ENCODE data around the gene GAD1. TPM values are rescaled to one million over a fixed set of nuclear protein-coding genes. Genes with fewer than 3 reads are reported as not detected.
A peak's percentile ranks its signal among the peaks of the same experiment; 100 is the strongest.

Gene GAD1
- total RNA-seq, 5 donors from 2014 or later (not counting 1 experiment from before 2014, with no cell fraction given), result 0.09 TPM; not detected in 4

GRCh38 chr2:170806548-170806947 lies 10.1 kb upstream of the GAD1 start:
- no peaks in the 10 kb centered on the region for H3K9me3 Mint-ChIP-seq
- Histone ChIP-seq H3K9me3 (no peaks in the 10 kb centered on the region), H3K4me3 (ENCODE audit: control insufficient read depth in 1 of 2, extremely low read depth in 1 of 2, low read length in 1 of 2) (no peak overlapping the region), H3K4me1 (ENCODE audit: control insufficient read depth in 1 of 2, extremely low read depth in 1 of 2, insufficient read depth in 2 of 2, low read length in 2 of 2) (no peaks in the 10 kb centered on the region), H3K27ac (ENCODE audit: low read length) (no peak overlapping the region), H3K36me3 (ENCODE audit: control insufficient read depth in 2 of 2, extremely low read depth in 1 of 2, insufficient read depth in 1 of 2, low read length in 1 of 2) (no peaks in the 10 kb centered on the region), H3K27me3 (replicated peaks in 1 of 2; ENCODE audit: control insufficient read depth in 2 of 2, extremely low read depth in 1 of 2, insufficient read depth in 2 of 2, low read length in 1 of 2) (peaks cover 0 to 1% of the 10 kb centered on the region in 2 experiments)
- H3K27me3 Mint-ChIP-seq, result peaks cover 15 to 16% of the 10 kb centered on the region in 2 donors
- no peak overlapping the region for H3K4me3 Mint-ChIP-seq
- ChIA-PET POLR2A (interaction anchor here in 1 of 2 donors (0.5 kb wide), 1 partner anchor 25 kb away, joined by 5 read pairs; no protein-coding TSS in a partner anchor), CTCF (interaction anchor here in 1 of 2 donors (0.6 kb wide), 1 partner anchor 10 kb away, joined by 3 read pairs; the partner anchor contains the start of gene GAD1)
- WGBS (ENCODE audit: insufficient coverage), result no CpG with 5 or more reads among the region's 2 CpGs
- no peaks in the 10 kb centered on the region for H3K36me3 Mint-ChIP-seq
- ATAC-seq (replicated peaks in 1 of 4) (no peak), DNase-seq (no peak)
- no peaks in the 10 kb centered on the region for H3K4me1 Mint-ChIP-seq
- no peak overlapping the region for H3K27ac Mint-ChIP-seq

- POLR2A ChIA-PET, result no interaction called here
- peaks cover 8 to 56% of the 10 kb centered on the region in 2 experiments for H3K27me3 ChIP-seq (replicated peaks in 1 of 2; ENCODE audit: control insufficient read depth in 2 of 2, extremely low read depth in 1 of 2, insufficient read depth in 2 of 2, low read length in 1 of 2)
- peak in 2 of 35 experiments; percentile 27 to 73 for DNase-seq
- no peaks in the 10 kb centered on the region for H3K9me3 ChIP-seq
- Mint-ChIP-seq H3K4me3 (no peak overlapping the region), H3K27ac (no peak overlapping the region), H3K9me3 (no peaks in the 10 kb centered on the region), H3K27me3 (peaks cover 52 to 70% of the 10 kb centered on the region in 2 donors), H3K36me3 (no peaks in the 10 kb centered on the region), H3K4me1 (peaks cover 38 to 43% (median 40%) of the 10 kb centered on the region in 3 donors)
- ATAC-seq (replicated peaks in 1 of 4), result no peak
- WGBS (ENCODE audit: insufficient coverage), result under 1% methylated on average over 10 of the region's 14 CpGs
- no peak overlapping the region for H3K27ac ChIP-seq (ENCODE audit: low read length)
- H3K4me3 ChIP-seq (ENCODE audit: control insufficient read depth in 1 of 2, extremely low read depth in 1 of 2, low read length in 1 of 2), result peak overlapping the region in 1 of 2 donors; percentile 17
- H3K36me3 ChIP-seq (ENCODE audit: control insufficient read depth in 2 of 2, extremely low read depth in 1 of 2, insufficient read depth in 1 of 2, low read length in 1 of 2), result no peaks in the 10 kb centered on the region
- H3K4me1 ChIP-seq (ENCODE audit: control insufficient read depth in 1 of 2, extremely low read depth in 1 of 2, insufficient read depth in 2 of 2, low read length in 2 of 2), result peaks cover 9 to 43% of the 10 kb centered on the region in 2 experiments
- CTCF ChIA-PET, result interaction anchor here (0.6 to 3.3 kb wide), 17 partner anchors 22 to 487 kb away, joined by 3 to 13 read pairs (median 4); no protein-coding TSS in a partner anchor
These were observed 3.7 kb upstream of the GAD1 start for GRCh38 chr2:170812710-170813600.

GRCh38 chr2:170813611-170814532 lies 2.8 kb upstream of the GAD1 start:
- Mint-ChIP-seq H3K9me3 (no peaks in the 10 kb centered on the region), H3K4me3 (peak overlapping the region in 1 of 3 donors; percentile 87), H3K36me3 (no peaks in the 10 kb centered on the region), H3K4me1 (peaks cover 46 to 51% (median 49%) of the 10 kb centered on the region in 3 donors), H3K27me3 (peaks cover 57 to 79% of the 10 kb centered on the region in 2 donors), H3K27ac (peak overlapping the region in 1 of 2 donors; percentile 3)
- H3K27ac ChIP-seq (ENCODE audit: low read length), result no peak overlapping the region
- CTCF ChIA-PET, result interaction anchor here (0.9 to 3.3 kb wide), 10 partner anchors 327 to 488 kb away, joined by 3 to 13 read pairs (median 6); no protein-coding TSS in a partner anchor
- no peak for ATAC-seq (replicated peaks in 1 of 4)
- WGBS (ENCODE audit: insufficient coverage), result 8% methylated on average over 12 of the region's 41 CpGs
- H3K4me1 ChIP-seq (ENCODE audit: control insufficient read depth in 1 of 2, extremely low read depth in 1 of 2, insufficient read depth in 2 of 2, low read length in 2 of 2), result peaks cover 9 to 52% of the 10 kb centered on the region in 2 experiments
- H3K9me3 ChIP-seq, result no peaks in the 10 kb centered on the region
- peaks cover 8 to 65% of the 10 kb centered on the region in 2 experiments for H3K27me3 ChIP-seq (replicated peaks in 1 of 2; ENCODE audit: control insufficient read depth in 2 of 2, extremely low read depth in 1 of 2, insufficient read depth in 2 of 2, low read length in 1 of 2)
- H3K4me3 ChIP-seq (ENCODE audit: control insufficient read depth in 1 of 2, extremely low read depth in 1 of 2, low read length in 1 of 2), result peak overlapping the region in 1 of 2 donors; percentile 17
- no peaks in the 10 kb centered on the region for H3K36me3 ChIP-seq (ENCODE audit: control insufficient read depth in 2 of 2, extremely low read depth in 1 of 2, insufficient read depth in 1 of 2, low read length in 1 of 2)
- POLR2A ChIA-PET, result interaction anchor here in 1 of 2 donors (0.6 kb wide), 1 partner anchor 443 kb away, joined by 4 read pairs; no protein-coding TSS in a partner anchor
- peak in 5 of 35 experiments; percentile 14 to 54 (median 26) for DNase-seq

- ATAC-seq (replicated peaks in 1 of 4), result no peak
- peaks cover 9 to 57% of the 10 kb centered on the region in 2 experiments for H3K4me1 ChIP-seq (ENCODE audit: control insufficient read depth in 1 of 2, extremely low read depth in 1 of 2, insufficient read depth in 2 of 2, low read length in 2 of 2)
These were observed 2.0 kb upstream of the GAD1 start for GRCh38 chr2:170814533-170815230.

GRCh38 chr2:170815311-170815710 lies 1.4 kb upstream of the GAD1 start:
- H3K27me3 Mint-ChIP-seq, result peaks cover 57 to 81% of the 10 kb centered on the region in 2 donors
- 10% methylated on average over 10 of the region's 19 CpGs for WGBS (ENCODE audit: insufficient coverage)
- POLR2A ChIA-PET, result no interaction called here
- H3K4me3 ChIP-seq (ENCODE audit: control insufficient read depth in 1 of 2, extremely low read depth in 1 of 2, low read length in 1 of 2), result peak overlapping the region; percentile 35 to 84
- peaks cover 54 to 64% (median 56%) of the 10 kb centered on the region in 3 donors for H3K4me1 Mint-ChIP-seq
- H3K36me3 ChIP-seq (ENCODE audit: control insufficient read depth in 2 of 2, extremely low read depth in 1 of 2, insufficient read depth in 1 of 2, low read length in 1 of 2), result no peaks in the 10 kb centered on the region
- no peaks in the 10 kb centered on the region for H3K36me3 Mint-ChIP-seq
- peaks cover 8 to 77% of the 10 kb centered on the region in 2 experiments for H3K27me3 ChIP-seq (replicated peaks in 1 of 2; ENCODE audit: control insufficient read depth in 2 of 2, extremely low read depth in 1 of 2, insufficient read depth in 2 of 2, low read length in 1 of 2)
- H3K4me3 Mint-ChIP-seq, result peak overlapping the region; percentile 61 to 87 (median 66)
- H3K9me3 ChIP-seq, result no peaks in the 10 kb centered on the region
- CTCF ChIA-PET, result interaction anchor here (0.6 to 2.5 kb wide), 6 partner anchors 330 to 445 kb away, joined by 3 to 7 read pairs (median 4); no protein-coding TSS in a partner anchor
- H3K27ac Mint-ChIP-seq, result peak overlapping the region in 1 of 2 donors; percentile 63
- no peaks in the 10 kb centered on the region for H3K9me3 Mint-ChIP-seq
- DNase-seq, result no peak
- no peak overlapping the region for H3K27ac ChIP-seq (ENCODE audit: low read length)
- ATAC-seq (replicated peaks in 1 of 4), result peak in 2 of 4 experiments; percentile 4 to 5
- H3K4me1 ChIP-seq (ENCODE audit: control insufficient read depth in 1 of 2, extremely low read depth in 1 of 2, insufficient read depth in 2 of 2, low read length in 2 of 2), result peaks cover 11 to 63% of the 10 kb centered on the region in 2 experiments

More at GRCh38 chr2:170814533-170815230, 2.0 kb upstream of the GAD1 start:
- Histone ChIP-seq H3K9me3 (no peaks in the 10 kb centered on the region), H3K27me3 (replicated peaks in 1 of 2; ENCODE audit: control insufficient read depth in 2 of 2, extremely low read depth in 1 of 2, insufficient read depth in 2 of 2, low read length in 1 of 2) (peaks cover 8 to 71% of the 10 kb centered on the region in 2 experiments), H3K27ac (ENCODE audit: low read length) (no peak overlapping the region), H3K4me3 (ENCODE audit: control insufficient read depth in 1 of 2, extremely low read depth in 1 of 2, low read length in 1 of 2) (no peak overlapping the region), H3K36me3 (ENCODE audit: control insufficient read depth in 2 of 2, extremely low read depth in 1 of 2, insufficient read depth in 1 of 2, low read length in 1 of 2) (no peaks in the 10 kb centered on the region)
- 15% methylated on average over 17 of the region's 31 CpGs for WGBS (ENCODE audit: insufficient coverage)
- peaks cover 57 to 79% of the 10 kb centered on the region in 2 donors for H3K27me3 Mint-ChIP-seq
- ChIA-PET CTCF (interaction anchor here (0.9 to 3.3 kb wide), 6 partner anchors 330 to 489 kb away, joined by 3 to 13 read pairs (median 4); no protein-coding TSS in a partner anchor), POLR2A (no interaction called here)
- H3K27ac Mint-ChIP-seq, result peak overlapping the region in 1 of 2 donors; percentile 41
- DNase-seq, result peak in 1 of 35 experiments; percentile 11
- H3K4me3 Mint-ChIP-seq, result peak overlapping the region in 1 of 3 donors; percentile 87
- H3K4me1 Mint-ChIP-seq, result peaks cover 49 to 58% (median 53%) of the 10 kb centered on the region in 3 donors
- H3K9me3 Mint-ChIP-seq, result no peaks in the 10 kb centered on the region
- H3K36me3 Mint-ChIP-seq, result no peaks in the 10 kb centered on the region
